Stimulated activated CD8-positive, alpha-beta memory T cell treated with anti-CD3 and anti-CD28 coated beads, Interleukin-7, amount 100 ng/mL, for 48 hours (primary cell): ENCODE results near the gene FREM3.
"Not testable (repeated sequence)": the region's sequence is repeated elsewhere in the genome, so short reads cannot be mapped to it uniquely, and the experiment has no call there.

ENCODE experiments used
- DNase-seq, 2 donors: peaks; one replicate each; pipeline ENCODE4 v3.0.0-alpha.2; 2020; ENCODE audit warnings: low read depth in 1 of 2; ENCODE audit errors: extremely low read depth in 1 of 2

Gene FREM3

DNA sequence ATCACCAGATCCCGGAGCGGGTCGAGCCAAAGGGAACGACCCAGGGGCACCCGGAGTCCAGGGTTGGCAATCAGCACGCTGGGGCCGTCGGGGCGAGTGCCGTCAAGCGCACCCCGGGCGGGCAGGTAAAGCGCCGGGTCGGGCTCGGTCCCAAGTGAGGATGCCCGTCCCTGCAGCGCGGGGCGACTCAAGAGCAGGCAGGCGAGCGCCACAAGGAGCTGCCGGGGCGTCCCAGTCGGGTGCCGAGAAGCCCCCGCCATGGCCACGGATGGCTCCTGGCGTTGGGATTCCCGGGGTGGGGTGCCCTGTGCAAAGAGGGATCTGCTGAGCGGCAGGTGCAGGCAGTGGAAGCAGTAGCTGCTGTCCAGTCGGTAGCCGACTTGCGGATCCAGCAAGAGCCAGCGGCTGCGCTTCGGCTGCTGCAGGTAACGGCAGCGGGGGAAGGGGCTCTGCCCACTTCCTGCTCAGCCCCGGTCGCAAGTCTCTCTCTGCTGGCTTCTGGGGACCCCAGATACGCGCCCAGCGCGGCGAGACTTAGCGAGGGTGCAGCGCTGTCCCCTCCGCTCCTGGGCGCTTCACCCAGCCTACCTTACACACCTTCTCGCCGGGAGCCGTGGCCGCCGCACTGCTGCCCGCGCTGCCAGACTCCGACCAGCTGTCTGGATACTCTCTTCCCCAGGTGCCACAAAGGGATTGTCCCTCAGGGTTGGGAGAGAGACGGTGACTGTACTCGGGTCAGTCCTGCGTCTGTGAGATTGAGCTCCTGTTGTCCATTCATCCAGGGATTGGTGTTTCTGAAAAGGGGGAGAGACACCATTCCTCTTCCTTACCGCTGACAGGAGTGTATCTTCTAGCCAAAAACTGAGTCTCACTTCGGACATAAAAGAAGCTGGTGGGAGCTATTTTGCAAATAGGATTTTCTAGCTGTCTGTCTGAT lies at the start of gene FREM3:
Gene FREM3, minus strand, starts transcription at position 260 of the 937 bp plus-strand sequence. Its CDS starts 0 bp downstream, at position 260.
- DNase-seq, result no peak

DNA sequence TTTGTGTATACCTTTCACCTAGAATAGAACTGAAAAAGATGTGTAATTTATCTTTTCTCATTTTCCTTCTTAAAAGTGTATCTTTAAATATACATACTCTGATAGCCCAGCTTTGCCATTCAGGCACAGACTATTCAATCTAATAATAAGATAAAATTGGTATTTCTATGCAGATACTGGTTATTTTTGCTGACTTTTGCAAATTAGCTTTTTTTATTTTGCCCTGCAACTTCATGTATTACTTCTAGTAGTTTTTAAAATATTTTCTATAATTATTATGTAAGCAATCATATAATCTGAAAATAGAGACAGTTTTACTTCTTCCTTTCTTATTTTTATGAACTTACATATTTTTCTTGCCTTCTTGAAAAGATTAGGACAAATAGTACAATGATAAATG lies 45.4 kb upstream of the FREM3 start:
- DNase-seq, result no peak

DNA sequence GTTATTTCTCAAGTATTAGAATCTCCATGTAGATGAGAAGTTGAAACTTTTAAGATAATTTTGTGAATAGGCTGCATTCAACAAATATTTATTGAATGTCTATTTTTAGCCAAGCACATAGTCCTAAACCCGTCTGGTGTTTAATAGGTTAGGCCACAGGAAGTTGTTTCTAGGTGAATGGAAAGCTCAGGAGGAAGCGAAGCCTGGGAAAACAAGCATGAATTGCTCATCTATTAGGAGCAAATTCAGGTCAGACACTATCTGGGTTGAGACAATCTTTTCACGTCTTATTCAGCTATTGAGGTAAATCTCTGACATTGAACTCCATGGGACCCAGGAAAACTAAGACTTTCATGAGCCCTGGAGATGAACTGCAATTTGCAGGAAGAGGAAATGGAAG lies 43.1 kb upstream of the FREM3 start:
- DNase-seq, result no peak

DNA sequence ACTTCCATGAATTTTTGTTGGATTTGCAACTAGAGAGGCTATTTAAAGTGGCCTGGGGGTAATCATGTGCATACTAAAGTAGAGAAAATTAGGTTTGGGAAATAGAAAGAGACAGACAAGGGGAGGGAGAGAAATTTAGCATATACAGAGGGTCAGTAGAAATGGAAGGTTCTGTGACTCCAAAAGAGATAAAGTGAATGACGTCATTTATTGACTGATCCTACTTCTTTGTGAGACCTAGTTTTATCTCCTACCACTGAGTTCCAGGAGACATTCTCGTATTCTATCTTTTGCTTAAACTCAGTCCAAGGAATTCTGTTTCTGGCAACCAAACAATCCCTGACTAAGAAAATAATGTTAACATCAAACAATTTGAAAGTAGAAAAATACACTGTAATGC lies 42.4 kb upstream of the FREM3 start:
- no peak for DNase-seq

DNA sequence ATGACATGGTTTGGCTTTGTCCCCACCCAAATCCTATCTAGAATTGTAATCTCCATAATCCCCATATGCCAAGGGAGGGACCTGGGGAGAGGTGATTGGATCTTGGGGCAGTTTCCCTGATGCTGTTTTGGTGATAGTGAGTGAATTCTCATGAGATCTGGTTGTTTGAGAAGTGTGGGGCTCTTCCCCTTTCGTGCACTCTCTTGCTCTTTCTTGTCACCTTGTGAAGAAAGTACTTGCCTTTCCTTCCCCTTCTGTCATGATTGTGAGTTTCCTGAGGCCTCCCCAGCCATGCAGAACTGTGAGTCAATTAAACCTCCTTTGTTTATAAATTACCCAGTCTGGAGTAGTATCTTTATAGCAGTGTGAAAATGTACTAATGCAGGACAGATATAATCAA lies 36.4 kb upstream of the FREM3 start:
- DNase-seq, result no peak

DNA sequence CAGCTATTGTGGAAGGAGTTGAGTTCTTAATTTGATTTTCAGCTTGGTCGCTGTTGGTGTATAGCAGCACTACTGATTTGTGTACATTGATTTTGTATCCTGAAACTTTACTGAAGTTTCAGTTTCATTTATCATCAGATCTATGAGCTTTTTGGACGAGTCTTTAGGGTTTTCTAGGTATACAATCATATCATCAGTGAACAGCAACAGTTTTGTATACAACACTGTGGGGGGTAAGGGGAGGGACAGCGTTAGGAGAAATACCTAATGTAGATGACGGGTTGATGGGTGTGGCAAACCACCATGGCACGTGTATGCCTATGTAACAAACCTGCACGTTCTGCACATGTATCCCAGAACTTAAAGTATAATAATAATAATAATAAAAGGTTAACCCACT lies 35.6 kb upstream of the FREM3 start:
- not testable (repeated sequence) for DNase-seq

DNA sequence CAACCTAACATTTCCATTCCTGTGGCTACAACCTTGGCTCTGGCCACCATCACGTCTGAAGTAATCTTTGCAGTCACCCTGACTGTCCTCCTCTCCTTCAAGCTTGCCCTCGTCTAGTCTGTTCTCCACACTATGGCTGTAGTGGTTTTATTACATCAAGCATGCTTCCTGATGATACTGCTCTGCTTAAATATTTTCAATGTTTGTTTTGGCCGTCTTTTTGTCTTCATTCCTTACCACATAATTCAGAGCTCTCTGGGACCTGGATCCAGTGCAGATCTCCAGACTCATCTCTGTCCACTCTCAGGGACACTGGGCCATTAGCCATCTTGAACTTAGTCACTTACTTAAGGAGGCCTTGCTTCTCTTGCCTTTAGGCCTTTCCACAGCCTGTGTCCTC lies 27.7 kb upstream of the FREM3 start:
- no peak for DNase-seq

DNA sequence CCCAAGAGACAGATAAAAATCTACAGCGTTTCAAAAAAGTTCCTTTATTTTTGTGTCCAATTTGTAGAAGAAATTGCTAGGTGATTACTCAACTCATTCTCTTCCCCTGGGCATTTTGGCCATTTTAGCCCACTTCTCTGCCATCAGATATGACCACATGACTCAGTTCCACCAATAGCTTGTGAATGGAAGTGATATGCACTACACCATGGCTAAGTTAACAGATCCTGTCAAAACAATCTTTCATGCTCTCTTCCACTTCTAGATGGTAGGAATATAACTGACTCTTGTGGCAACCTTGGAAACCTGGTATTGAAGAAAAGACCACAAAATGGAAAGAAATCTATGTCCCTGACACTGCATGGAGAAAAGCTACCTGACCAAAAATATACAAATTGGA lies 26.2 kb upstream of the FREM3 start:
- DNase-seq, result no peak

DNA sequence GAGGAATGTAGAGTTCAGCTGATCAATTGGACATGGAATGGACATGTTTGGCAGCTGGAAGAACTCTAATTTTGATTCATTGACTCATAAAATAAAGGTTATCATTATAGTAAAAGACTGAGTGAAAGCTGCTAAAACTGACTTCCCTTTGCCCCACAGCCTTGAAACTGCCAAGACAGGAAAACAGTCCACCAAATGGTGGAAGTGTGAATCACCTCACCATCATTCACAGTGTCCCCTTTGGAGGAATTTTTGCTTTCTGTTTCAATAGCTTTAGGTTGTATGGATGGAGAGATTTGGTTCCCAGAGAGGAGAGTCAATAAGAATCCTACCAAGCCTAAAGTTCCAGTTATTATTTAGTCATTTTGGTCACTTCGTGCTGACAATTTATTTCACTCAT lies 20.8 kb upstream of the FREM3 start:
- no peak for DNase-seq

DNA sequence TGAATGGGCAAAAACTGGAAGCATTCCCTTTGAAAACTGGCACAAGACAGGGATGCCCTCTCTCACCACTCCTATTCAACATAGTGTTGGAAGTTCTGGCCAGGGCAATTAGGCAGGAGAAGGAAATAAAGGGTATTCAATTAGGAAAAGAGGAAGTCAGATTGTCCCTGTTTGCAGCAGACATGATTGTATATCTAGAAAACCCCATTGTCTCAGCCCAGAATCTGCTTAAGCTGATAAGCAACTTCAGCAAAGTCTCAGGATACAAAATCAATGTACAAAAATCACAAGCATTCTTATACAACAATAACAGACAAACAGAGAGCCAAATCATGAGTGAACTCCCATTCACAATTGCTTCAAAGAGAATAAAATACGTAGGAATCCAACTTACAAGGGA lies 18.3 kb upstream of the FREM3 start:
- DNase-seq, result not testable (repeated sequence)

DNA sequence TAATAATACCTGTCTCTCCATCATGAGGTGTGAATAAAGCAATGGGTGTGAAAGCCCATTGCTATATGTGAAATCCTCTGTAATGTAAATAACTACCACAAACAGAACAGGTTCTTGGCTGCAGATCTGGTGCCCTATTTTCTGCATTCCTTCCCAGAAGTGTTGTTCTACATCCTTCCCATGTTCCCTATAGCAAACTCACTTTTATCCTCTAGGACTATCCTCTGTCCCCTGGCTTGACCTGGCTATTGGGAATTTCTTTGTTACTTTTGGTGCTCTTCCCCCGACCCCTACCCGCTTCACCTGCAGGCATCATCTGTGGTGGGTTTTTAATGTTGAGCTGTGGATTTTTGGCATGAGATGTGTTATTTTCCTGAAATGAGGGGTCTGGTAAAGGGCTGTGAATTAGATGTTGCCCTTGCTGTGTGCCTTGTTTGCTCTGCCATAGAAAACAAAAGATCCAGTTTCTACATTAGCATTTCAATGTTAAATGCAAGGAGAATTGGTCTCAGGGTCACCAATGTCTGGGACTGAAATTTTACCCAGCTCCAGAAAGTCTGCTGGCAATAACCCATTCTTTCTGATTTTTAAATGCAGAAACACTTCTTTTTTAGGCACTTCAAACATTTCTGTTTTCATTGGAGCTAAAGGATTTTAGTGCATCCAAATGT lies 13.6 kb upstream of the FREM3 start:
- DNase-seq, result no peak

DNA sequence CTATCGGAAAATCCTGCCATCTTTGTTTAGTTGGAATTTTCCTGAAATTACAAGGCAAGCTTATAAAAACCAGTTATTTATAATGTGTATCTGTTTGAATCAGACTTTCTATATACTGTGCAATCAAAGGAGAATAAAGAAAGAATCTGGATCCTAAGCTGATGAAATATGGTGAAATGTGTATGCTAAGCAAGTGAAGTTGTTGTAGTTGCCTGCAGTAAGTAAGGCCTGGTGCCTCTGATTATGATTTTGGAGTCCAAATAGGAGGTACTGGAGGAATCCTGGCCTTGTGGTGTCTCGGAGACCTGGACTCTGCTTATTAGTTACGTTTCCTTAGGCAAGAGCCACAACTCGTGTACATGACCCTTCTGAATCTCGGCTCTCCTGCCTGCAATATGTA lies 13.1 kb upstream of the FREM3 start:
- DNase-seq, result no peak

DNA sequence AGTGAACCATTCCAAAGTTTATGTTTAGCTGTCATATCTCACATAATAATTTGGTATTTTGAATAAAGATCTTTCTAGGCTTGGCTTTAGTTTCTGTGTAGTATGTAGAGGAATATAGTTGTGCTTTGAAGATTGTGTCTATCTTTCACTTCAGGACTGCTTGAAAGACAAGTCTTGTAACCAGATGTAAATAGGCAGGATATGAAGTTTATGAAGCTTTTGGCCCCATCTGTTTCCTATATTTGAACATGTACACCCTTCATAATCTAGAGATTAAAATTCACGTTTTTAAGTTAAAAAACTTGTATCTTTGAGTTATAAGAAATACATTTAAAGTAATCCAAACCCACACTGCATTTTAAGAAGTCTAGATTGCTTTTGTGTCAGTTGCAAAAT lies 11.7 kb upstream of the FREM3 start:
- DNase-seq, result no peak

DNA sequence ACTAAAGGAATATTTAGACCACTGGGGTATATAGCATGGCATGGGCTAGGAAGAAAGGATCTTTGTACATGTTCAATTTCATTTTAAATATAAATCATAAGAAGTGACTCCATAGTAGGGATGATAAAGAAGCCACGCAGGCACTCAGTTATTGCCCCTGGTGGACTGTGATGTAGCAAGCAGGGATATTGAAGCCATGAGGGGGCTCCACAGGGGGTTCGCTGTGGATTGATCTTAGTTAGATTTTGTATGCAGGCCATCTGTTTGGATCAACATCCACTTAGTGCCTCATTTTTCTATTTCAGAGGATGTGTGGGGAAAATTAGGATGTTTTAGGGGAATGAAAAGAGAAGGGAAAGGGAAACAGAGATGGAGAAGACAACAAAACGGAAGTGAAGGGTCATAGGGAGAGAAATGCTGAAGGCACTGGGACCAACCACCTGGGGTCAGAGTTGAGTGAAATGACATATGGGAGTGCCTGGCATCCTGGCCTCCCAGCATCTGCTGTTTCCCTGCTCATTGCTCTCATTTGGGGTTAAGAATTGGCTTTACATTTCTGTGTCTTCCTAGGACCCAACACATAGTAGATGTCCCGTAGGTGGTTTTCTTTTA lies 11.2 kb upstream of the FREM3 start:
- no peak for DNase-seq

DNA sequence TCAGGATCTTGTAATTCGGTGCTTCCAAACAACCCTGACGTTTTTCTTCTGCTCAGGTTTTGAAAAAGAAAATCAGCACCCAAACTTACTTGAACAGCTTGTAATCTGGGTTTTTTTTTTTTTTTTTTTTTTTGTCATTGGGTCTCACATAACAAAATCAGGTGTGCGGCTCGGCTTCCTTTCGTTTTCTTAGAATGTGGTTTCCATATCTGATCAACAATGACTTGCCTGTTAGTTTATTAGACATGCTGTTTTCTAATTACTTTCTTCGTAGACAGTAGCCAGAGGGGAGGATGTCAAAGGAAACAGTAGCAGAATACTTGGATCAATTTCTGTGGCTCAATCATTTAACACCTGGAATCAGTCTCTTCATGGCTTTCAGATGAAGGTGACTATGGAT lies 890 bp upstream of the FREM3 start:
- no peak for DNase-seq

DNA sequence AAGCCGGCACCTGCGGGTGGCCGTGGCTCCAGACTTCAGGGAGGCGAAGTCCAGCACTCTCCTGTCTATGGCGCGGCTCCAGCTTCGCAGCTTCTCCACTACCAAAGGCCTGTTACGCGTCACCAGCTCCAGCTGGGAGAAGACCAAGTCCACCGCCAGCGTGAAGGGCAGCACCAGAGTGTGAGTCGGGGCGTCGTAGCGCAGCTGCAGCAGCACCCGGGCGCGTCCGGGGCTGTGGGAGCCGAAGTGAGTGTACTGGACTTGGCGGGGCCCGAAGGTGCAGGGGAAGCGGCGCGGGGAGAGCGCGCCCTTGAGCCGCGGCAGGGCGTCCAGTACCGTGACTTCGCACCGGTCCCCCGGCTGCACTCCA lies 444 bp downstream of the FREM3 start:
- DNase-seq, result no peak

DNA sequence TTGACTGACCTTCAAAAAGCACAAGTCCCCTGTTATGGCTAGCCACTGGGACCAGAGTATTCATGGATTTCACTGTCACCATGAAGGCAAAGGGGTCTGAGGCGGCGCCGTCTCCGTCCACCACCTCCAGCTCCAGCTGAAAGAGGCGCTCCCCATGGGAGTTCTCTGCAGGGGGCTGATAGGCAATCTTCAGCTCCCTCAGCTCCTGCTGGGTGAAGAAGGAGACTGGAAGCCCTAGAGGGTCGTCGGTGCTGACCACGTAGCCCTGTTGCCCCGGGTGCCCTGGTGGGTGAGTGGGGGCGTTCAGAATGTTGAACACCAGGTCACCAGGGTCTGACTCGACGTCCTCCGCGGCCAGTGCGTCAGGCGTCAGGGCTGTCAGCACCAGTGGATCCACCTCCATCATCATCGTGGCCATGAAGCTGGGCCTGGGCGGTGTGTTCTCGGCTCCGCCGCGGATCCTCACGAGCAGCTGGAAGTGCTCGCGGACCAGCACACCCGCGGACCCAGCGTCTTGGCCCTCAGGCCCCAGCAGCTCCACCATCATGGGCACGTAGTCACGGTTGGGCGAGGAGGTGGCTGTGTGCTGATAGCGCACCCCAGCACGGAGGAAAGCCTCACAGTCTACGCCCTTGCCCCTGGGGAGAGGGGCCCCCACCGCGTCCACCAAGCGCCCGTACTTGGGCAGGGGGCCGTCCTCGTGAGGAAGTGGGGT lies 987 bp downstream of the FREM3 start:
- DNase-seq, result no peak

DNA sequence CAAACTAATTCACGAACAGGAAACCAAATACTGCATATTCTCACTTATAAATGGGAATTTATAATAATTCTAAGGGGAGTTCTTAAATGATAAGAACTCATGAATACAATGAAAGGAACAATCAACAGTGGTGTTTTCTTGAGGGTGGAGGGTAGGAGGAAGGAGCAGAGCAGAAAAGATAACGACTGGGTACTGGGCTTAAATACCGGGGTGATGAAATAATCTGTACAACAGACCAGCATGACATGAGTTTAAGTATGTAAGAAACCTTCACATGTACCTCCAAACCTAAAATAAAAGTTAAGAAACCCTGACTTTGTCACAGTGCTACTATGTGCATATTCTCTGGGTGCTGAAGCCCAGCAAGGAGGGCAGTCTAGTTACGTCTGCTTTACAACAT lies 6.6 kb downstream of the FREM3 start:
- DNase-seq, result no peak

DNA sequence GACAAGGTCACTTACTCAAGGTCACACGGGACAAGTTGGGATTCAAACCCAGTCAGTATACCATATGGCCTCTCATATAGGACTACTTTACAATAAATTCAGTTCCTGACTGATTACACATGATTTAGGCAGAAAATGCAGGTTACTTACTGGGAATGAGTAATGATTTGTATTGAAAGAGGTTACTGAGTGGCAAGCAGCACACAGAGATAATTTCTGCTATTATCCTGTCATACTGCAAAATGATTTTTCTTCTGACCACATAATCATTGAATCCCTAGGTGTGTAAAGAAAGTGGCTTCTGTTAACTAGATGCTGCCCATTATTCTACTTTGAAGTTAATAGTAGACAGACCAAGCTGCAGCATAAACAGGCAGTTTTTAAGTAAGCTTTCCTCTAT lies 8.2 kb downstream of the FREM3 start:
- DNase-seq, result no peak

DNA sequence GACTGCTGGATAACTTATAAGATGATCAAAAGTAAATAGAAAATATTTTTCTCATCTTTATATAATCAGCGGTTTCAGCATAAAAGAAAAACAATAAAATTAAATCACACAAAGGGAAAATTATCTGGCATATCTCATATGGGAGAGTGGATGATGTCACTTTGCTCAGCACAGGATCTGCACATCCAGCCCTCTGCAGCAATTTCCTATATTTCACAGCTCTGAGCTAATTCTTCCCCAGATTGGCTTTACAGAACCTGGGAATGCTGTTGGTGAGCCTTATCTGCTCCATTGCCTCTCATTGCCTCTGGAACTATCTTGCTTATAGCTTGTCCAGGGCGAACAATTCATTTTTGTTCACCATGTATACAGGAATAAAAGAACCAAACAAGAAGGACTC lies 21.0 kb downstream of the FREM3 start:
- DNase-seq, result no peak

DNA sequence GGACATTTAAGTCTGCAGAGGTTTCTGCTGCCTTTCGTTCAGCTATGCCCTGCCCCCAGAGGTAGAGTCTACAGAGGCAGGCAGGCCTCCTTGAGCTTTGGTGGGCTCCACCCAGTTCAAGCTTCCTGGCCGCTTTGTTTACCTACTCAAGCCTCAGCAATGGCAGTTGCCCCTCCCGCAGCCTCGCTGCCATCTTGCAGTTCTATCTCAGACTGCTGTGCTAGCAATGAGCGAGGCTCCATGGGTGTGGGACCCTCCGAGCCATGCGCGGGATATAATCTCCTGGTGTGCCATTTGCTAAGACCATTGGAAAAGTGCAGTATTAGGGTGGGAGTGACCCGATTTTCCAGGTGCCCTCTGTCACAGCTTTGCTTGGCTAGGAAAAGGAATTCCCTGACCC lies 26.8 kb downstream of the FREM3 start:
- not testable (repeated sequence) for DNase-seq
